ENCODE results near the gene ZNF777.

DNA sequence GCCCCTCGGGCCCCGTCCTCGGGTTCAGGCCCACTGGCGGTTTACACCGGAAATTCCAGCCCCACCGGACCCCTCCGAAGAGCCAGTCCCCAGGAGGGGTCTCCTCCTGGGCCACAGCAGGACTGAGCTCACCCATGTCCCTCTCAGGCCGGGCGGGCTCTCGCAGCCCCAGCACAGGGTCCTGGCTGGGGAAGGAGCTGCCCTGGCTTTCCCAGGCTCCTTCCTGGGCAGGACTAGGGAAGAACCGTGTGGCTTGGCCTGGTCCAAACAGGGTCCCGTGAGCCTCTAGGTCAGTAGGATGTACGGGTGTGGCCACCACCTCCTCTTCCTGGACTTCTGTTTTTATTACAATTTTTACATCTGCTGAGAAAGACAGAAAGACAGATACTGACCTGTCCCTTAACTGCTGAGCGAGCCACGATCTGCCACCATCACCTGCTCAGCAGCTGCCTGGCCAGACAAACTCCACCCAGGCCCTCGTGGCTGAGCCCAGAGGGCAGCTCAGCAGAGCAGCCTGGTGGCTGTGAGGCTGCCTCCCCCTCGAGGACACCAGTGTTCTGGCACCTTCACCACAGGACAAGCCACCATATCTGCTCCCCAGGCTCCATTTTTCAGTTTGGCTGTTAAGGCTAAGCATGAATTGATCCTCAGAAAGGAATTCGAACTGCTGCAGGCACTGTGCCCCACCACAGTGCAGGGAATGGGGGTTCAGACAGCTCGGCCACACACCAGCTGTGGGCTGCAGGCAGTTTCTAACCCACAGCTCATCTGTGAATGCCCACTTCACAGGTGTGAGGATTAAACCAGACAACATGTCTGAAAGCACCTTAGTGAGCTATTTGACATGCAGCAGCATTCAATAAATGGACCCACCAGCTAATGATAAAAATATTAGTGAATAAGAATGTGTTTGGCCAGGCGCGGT lies 14.5 kb upstream of the ZNF777 start:
- no peak for TF ChIP-seq CTCF (conservative IDR thresholded peaks at IDR 0.05; ENCODE audit: low read depth, low read length)
- TF ChIP-seq POLR2A (IDR thresholded peaks at IDR 0.05; ENCODE audit: low read depth, low read length): no peak
- TF ChIP-seq SMC3 (IDR thresholded peaks at IDR 0.05; ENCODE audit: low read depth, low read length): no peak

Measured in IMR-90 (cell line).